Measurements from ENCODE around the gene CHKA. TPM values are rescaled to one million over a fixed set of nuclear protein-coding genes. Genes with fewer than 3 reads are reported as not detected.

Gene CHKA
- total and polyA plus RNA-seq, 2 of the 4 experiments (the other 2 are of a cell fraction): 4.5 to 8.4 TPM

- Histone ChIP-seq H3K9me1 (ENCODE audit: insufficient read depth, low read length) (no peaks in the 10 kb centered on the region), H2AK5ac (ENCODE audit: low read depth, low read length) (no peak overlapping the region; the same call in 1 of the 2 replicates), H4K20me1 (ENCODE audit: insufficient read depth, low read length) (no peaks in the 10 kb centered on the region; the same call in 1 of the 2 replicates), H3K4me1 (ENCODE audit: control insufficient read depth, insufficient read depth, low read length) (peaks cover 19% of the 10 kb centered on the region), H3K18ac (ENCODE audit: low read depth, low read length) (no peak overlapping the region), H2BK120ac (ENCODE audit: low read depth, low read length) (no peak overlapping the region), H2BK5ac (ENCODE audit: low read depth, low read length, poor library complexity, severe bottlenecking) (peak overlapping the region; percentile 53), H3K14ac (replicated peaks; ENCODE audit: low read depth, low read length) (no peak overlapping the region), H3K23ac (ENCODE audit: low read depth, low read length) (no peak overlapping the region), H3K27ac (ENCODE audit: insufficient read depth, low read length) (peak overlapping the region; percentile 25; the same call in 1 of the 2 replicates), H2AFZ (replicated peaks; ENCODE audit: low read length, poor library complexity) (peak overlapping the region; percentile 23), H2AK9ac (replicated peaks; ENCODE audit: low read depth, low read length, poor library complexity) (peak overlapping the region; percentile 67), H4K5ac (ENCODE audit: low read depth, low read length) (no peak overlapping the region), H3K9ac (ENCODE audit: low read depth, low read length) (no peak overlapping the region), H4K91ac (ENCODE audit: insufficient read depth, low read depth, low read length) (no peak overlapping the region), H3K4me2 (ENCODE audit: low read depth, low read length) (no peak overlapping the region), H3K56ac (ENCODE audit: extremely low read depth, insufficient read depth, low read length) (no peak overlapping the region), H3K27me3 (ENCODE audit: control insufficient read depth, insufficient read depth, low read length) (no peaks in the 10 kb centered on the region), H3K4me3 (ENCODE audit: insufficient read depth, low read depth, low read length) (no peak overlapping the region), H3K9me3 (ENCODE audit: control insufficient read depth, insufficient read depth, low read length) (no peaks in the 10 kb centered on the region), H3K36me3 (ENCODE audit: control insufficient read depth, insufficient read depth, low read length) (peaks cover 38% of the 10 kb centered on the region), H2BK15ac (ENCODE audit: low read depth, low read length) (no peak overlapping the region), H3K79me1 (ENCODE audit: low read depth in 1 of 2, low read length in 2 of 2) (peaks cover 1 to 47% of the 10 kb centered on the region in 2 experiments; a peak in 3 of 4 replicates), H4K8ac (ENCODE audit: low read depth in 2 of 2, low read length in 2 of 2) (peak overlapping the region in 1 of 2 experiments; percentile 19; a peak in 1 of 4 replicates), H2BK20ac (ENCODE audit: low read depth, low read length) (no peak overlapping the region), H3K4ac (ENCODE audit: low read depth, low read length) (0 out of 2 replicates have a peak overlapping the region, but pooled peaks have one; percentile 28)
- WGBS, 2 experiments (ENCODE audit: extremely low coverage in 2 of 2, insufficient read length in 1 of 2): 90% methylated on average over 10 of the region's 36 CpGs; no CpG with 5 or more reads in 1 of the 2 experiments
- BruUV-seq (replicated peaks): no TSS peak
- in situ Hi-C loops (cut with MboI; ENCODE audit: low sequenced_read_pairs): no loop called here
- dilution Hi-C loops (cut with HindIII; ENCODE audit: low sequenced_read_pairs, unreplicated experiment): no loop called here
- ATAC-seq (ENCODE audit: low read depth) (peak; percentile 30), DNase-seq (peak; percentile 66)
- CTCF ChIA-PET: interaction anchor here (1.4 kb wide), 1 partner anchor 9 kb away, joined by 3 read pairs; no protein-coding TSS in a partner anchor
- intact Hi-C loops (cut with micrococcal nuclease): no loop called here
- POLR2A ChIA-PET (ENCODE audit: unreplicated experiment): no interaction called here
- TF ChIP-seq POLR2A (IDR thresholded peaks at IDR 0.05; ENCODE audit: low read depth, low read length) (no peak), MAZ (IDR thresholded peaks at IDR 0.05; ENCODE audit: borderline replicate concordance, low read depth, low read length) (0 out of 2 replicates have a peak, but pooled peaks have one; percentile 17), RCOR1 (IDR thresholded peaks at IDR 0.05; ENCODE audit: insufficient replicate concordance, low read length) (no peak), RAD21 (IDR thresholded peaks at IDR 0.05; ENCODE audit: low read length) (no peak), SMC3 (IDR thresholded peaks at IDR 0.05; ENCODE audit: low read depth, low read length) (no peak), RFX5 (IDR thresholded peaks at IDR 0.05; ENCODE audit: low read depth, low read length) (no peak), USF2 (IDR thresholded peaks at IDR 0.05; ENCODE audit: low read depth, low read length) (0 out of 2 replicates have a peak, but pooled peaks have one; percentile 7), CHD1 (IDR thresholded peaks at IDR 0.05; ENCODE audit: low read depth, low read length) (no peak), NFE2L2 (IDR thresholded peaks at IDR 0.05; ENCODE audit: low read depth, low read length) (no peak), MAFK (IDR thresholded peaks at IDR 0.05; ENCODE audit: low read depth, low read length) (no peak), CEBPB (IDR thresholded peaks at IDR 0.05; ENCODE audit: low read depth, low read length) (no peak), ELK1 (IDR thresholded peaks at IDR 0.05; ENCODE audit: borderline replicate concordance, low read depth, low read length) (no peak), CTCF (conservative IDR thresholded peaks at IDR 0.05; ENCODE audit: low read depth, low read length) (no peak), MXI1 (IDR thresholded peaks at IDR 0.05; ENCODE audit: borderline replicate concordance, low read depth, low read length) (no peak)
Measured at GRCh38 chr11:68043349-68044144, 77.6 kb downstream of the CHKA start.

Data from IMR-90 (cell line).